Measurements from ENCODE around the gene RASA1.

Gene RASA1

DNA sequence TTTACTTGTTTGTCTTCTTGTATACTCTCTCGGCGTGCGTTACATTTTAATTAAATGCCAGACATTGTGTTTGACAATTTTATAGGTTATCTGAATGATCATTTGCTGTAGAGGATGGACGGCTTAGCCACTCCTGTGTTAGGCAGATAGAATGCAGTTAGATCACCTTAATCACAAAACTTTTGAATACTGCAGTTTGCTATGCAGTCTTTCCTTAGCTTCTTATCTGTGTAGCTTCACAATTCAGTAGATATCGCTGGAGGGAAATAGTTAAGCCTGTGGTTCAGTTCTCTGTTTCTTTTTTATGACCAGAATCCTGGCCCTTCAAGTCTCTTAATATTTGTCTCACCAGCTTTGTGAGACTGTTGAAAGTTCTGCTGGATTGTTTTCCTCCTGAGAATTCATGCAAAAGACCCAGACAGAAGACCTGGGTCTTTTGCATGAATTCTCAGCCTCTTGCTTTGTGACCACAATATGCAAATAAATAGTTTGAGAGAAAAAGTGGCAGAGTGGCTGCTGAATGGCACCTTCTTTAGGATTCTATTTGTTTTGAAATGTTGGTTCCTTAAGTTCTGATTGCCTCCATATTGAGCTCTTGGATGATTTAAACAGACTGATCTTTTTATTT lies 40.2 kb downstream of the RASA1 start:
- H3K9me3 ChIP-seq (ENCODE audit: insufficient read depth, low read length, severe bottlenecking), result no peaks in the 10 kb centered on the region
- H4K20me1 ChIP-seq (ENCODE audit: insufficient read depth, low read length), result no peaks in the 10 kb centered on the region
- peaks cover 20% of the 10 kb centered on the region; the same call in 1 of the 2 replicates for H3K79me2 ChIP-seq (ENCODE audit: insufficient read depth, low read length)
- H3K9ac ChIP-seq (ENCODE audit: low read depth, low read length), result no peak overlapping the region
- TF ChIP-seq, protein P1, sequence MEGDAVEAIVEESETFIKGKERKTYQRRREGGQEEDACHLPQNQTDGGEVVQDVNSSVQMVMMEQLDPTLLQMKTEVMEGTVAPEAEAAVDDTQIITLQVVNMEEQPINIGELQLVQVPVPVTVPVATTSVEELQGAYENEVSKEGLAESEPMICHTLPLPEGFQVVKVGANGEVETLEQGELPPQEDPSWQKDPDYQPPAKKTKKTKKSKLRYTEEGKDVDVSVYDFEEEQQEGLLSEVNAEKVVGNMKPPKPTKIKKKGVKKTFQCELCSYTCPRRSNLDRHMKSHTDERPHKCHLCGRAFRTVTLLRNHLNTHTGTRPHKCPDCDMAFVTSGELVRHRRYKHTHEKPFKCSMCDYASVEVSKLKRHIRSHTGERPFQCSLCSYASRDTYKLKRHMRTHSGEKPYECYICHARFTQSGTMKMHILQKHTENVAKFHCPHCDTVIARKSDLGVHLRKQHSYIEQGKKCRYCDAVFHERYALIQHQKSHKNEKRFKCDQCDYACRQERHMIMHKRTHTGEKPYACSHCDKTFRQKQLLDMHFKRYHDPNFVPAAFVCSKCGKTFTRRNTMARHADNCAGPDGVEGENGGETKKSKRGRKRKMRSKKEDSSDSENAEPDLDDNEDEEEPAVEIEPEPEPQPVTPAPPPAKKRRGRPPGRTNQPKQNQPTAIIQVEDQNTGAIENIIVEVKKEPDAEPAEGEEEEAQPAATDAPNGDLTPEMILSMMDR (IDR thresholded peaks at IDR 0.05; ENCODE audit: borderline replicate concordance, extremely low read depth, low read length, poor library complexity, severe bottlenecking), result no peak
- no peak for TF ChIP-seq EZH2 (IDR thresholded peaks at IDR 0.05; ENCODE audit: borderline replicate concordance, low read depth, low read length, severe bottlenecking)
- no peaks in the 10 kb centered on the region for H3K27me3 ChIP-seq (ENCODE audit: insufficient read depth, low read length, poor library complexity)
- no peak overlapping the region for H3K4me3 ChIP-seq (ENCODE audit: low read depth in 1 of 2, low read length in 2 of 2)
- H3K27ac ChIP-seq (ENCODE audit: low read length), result no peak overlapping the region
- DNase-seq (no peak), ATAC-seq (ENCODE audit: insufficient read depth, low read depth) (no peak)
- no peak overlapping the region for H3K4me2 ChIP-seq (ENCODE audit: insufficient read depth, low read length)
- H3K4me1 ChIP-seq (ENCODE audit: insufficient read depth, low read length), result no peaks in the 10 kb centered on the region
- H2AFZ ChIP-seq (ENCODE audit: low read depth, low read length), result no peak overlapping the region
- H3K36me3 ChIP-seq (ENCODE audit: insufficient read depth, low read length), result peaks cover 21% of the 10 kb centered on the region

DNA sequence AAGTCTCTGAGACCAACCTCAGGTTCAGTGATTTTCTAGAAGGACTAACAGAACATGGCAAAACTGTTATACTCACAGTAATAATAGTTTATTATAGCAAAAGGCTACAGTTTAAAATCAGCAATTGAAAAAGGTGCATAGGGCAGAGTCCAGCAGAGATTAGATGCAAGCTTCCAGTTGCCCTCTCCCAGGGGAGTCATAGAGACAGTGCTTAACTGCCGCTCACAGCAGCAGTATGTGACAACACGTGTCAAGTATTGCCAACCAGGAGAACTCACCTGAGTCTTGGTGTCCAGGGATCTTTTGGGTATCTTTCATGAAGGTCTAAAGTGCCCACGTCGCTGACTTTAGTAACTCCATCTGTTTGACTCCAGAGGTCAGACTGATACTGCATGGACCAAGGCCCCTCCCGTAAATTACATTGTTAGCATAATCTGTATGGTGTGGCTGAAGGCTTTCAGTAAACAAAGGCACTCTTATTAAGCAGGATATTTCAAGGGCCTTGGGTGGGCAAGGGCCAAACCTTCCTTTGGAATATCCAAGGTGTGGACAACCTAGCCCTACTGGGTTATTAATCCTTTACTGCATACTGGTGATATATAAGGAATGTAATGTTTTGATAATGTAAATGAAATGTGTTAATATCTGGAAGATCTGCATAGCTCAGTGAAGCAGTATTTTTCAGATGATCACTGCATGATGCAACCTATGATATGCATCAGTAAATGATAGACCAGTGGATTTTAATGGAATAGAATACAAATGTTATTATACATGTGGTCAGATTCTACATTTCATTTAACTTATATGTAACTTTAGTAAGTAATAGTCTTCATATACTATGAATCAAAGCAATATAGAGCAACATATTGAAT lies 44.0 kb downstream of the RASA1 start:
- no peaks in the 10 kb centered on the region for H3K4me1 ChIP-seq (ENCODE audit: insufficient read depth, low read length)
- H3K9me3 ChIP-seq (ENCODE audit: insufficient read depth, low read length, severe bottlenecking), result no peaks in the 10 kb centered on the region
- no peak for DNase-seq
- no peak overlapping the region for H3K4me2 ChIP-seq (ENCODE audit: insufficient read depth, low read length)
- no peaks in the 10 kb centered on the region for H3K27me3 ChIP-seq (ENCODE audit: insufficient read depth, low read length, poor library complexity)
- H2AFZ ChIP-seq (ENCODE audit: low read depth, low read length), result no peak overlapping the region
- H3K36me3 ChIP-seq (ENCODE audit: insufficient read depth, low read length), result no peaks in the 10 kb centered on the region
- H3K79me2 ChIP-seq (ENCODE audit: insufficient read depth, low read length), result peaks cover 18% of the 10 kb centered on the region; the same call in 1 of the 2 replicates
- no peak overlapping the region for H3K9ac ChIP-seq (ENCODE audit: low read depth, low read length)
- no peak overlapping the region for H3K27ac ChIP-seq (ENCODE audit: low read length)
- no peak overlapping the region for H3K4me3 ChIP-seq (ENCODE audit: low read depth in 1 of 2, low read length in 2 of 2)
- ATAC-seq (ENCODE audit: insufficient read depth, low read depth), result no peak
- H4K20me1 ChIP-seq (ENCODE audit: insufficient read depth, low read length), result no peaks in the 10 kb centered on the region
- no peak for TF ChIP-seq EZH2 (IDR thresholded peaks at IDR 0.05; ENCODE audit: borderline replicate concordance, low read depth, low read length, severe bottlenecking)
- TF ChIP-seq, protein P1 (IDR thresholded peaks at IDR 0.05; ENCODE audit: borderline replicate concordance, extremely low read depth, low read length, poor library complexity, severe bottlenecking), result no peak

DNA sequence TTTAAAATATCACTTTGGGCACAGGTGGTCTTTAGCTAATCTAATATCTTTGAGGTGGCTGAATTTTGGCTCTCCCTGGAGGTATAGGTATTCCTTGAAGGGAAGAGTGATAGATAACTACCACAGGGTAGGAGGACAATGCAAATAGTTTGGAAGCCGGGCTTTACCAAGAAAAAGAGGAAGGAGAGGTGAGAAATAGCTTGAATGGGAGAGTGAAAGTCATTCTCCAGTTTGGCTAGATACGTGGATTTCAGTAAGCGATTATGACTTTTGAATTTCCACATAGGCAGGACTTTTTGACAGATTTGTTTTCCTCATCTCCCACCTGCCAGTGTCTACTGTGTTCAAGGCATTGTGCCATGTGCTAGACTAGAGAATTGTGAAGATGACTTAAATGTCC lies 45.5 kb downstream of the RASA1 start:
- no peaks in the 10 kb centered on the region for H3K27me3 ChIP-seq (ENCODE audit: insufficient read depth, low read length, poor library complexity)
- H3K27ac ChIP-seq (ENCODE audit: low read length), result no peak overlapping the region
- DNase-seq, result no peak
- no peaks in the 10 kb centered on the region for H3K4me1 ChIP-seq (ENCODE audit: insufficient read depth, low read length)
- no peak overlapping the region for H3K4me3 ChIP-seq (ENCODE audit: low read depth in 1 of 2, low read length in 2 of 2)
- H2AFZ ChIP-seq (ENCODE audit: low read depth, low read length), result no peak overlapping the region
- H3K79me2 ChIP-seq (ENCODE audit: insufficient read depth, low read length), result peaks cover 21% of the 10 kb centered on the region
- no peak for ATAC-seq (ENCODE audit: insufficient read depth, low read depth)
- H3K9me3 ChIP-seq (ENCODE audit: insufficient read depth, low read length, severe bottlenecking), result peaks cover 1% of the 10 kb centered on the region
- no peaks in the 10 kb centered on the region for H4K20me1 ChIP-seq (ENCODE audit: insufficient read depth, low read length)
- H3K9ac ChIP-seq (ENCODE audit: low read depth, low read length), result no peak overlapping the region
- TF ChIP-seq, protein P1 (IDR thresholded peaks at IDR 0.05; ENCODE audit: borderline replicate concordance, extremely low read depth, low read length, poor library complexity, severe bottlenecking), result no peak
- TF ChIP-seq EZH2 (IDR thresholded peaks at IDR 0.05; ENCODE audit: borderline replicate concordance, low read depth, low read length, severe bottlenecking), result no peak
- H3K4me2 ChIP-seq (ENCODE audit: insufficient read depth, low read length), result no peak overlapping the region
- H3K36me3 ChIP-seq (ENCODE audit: insufficient read depth, low read length), result peaks cover 3% of the 10 kb centered on the region; the same call in 1 of the 2 replicates
